HEK293 (cell line): ENCODE measurements around the gene ALPG.
A peak's percentile ranks its signal among the peaks of the same experiment; 100 is the strongest.

Source experiments
- CTCF ChIA-PET: fragments of 350-600 bp; formaldehyde crosslinking; extraction: SDS; loops from one replicate; lab custom pipeline; 2021; ENCODE audit warnings: antibody characterized with exemption; lab: Yijun Ruan, JAX
- POLR2A ChIA-PET: fragments of 300-600 bp; formaldehyde crosslinking; extraction: SDS; loops from one replicate; lab custom pipeline; 2020; ENCODE audit warnings: antibody characterized with exemption, inconsistent platforms; lab: Yijun Ruan, JAX
- H3K27ac ChIP-seq: fragments of 200-500 bp; sonication (Bioruptor generic); 2 replicates; pipeline ENCODE4 v1.5.1; 2014; ENCODE audit warnings: low read depth, low read length, control low read depth, inconsistent platforms; ENCODE audit errors: extremely low read depth
- H3K36me3 ChIP-seq, 2 experiments: fragments of 200-500 bp in 1 of 2; sonication (Bioruptor generic) in 1 of 2; 1 replicate in 1 of 2; 2 replicates in 1 of 2; pipeline ENCODE4 v1.5.1; 2014 to 2017; ENCODE audit warnings: inconsistent platforms in 2 of 2, low read length in 2 of 2; ENCODE audit not compliant: control insufficient read depth in 2 of 2, insufficient read depth in 1 of 2
- H3K4me1 ChIP-seq: fragments of 200-500 bp; sonication (Bioruptor generic); 2 replicates; pipeline ENCODE4 v1.5.1; 2014; ENCODE audit warnings: mild to moderate bottlenecking, low read length, inconsistent platforms; ENCODE audit not compliant: control insufficient read depth, insufficient read depth
- H3K4me3 ChIP-seq: 2 replicates; pipeline ENCODE4 v1.5.1; 2011; ENCODE audit warnings: low read depth, mild to moderate bottlenecking, control low read depth, low read length, moderate library complexity
- H3K9me3 ChIP-seq: fragments of 200-500 bp; sonication (Bioruptor generic); 2 replicates; pipeline ENCODE4 v1.5.1; 2014; ENCODE audit warnings: low read depth, low read length, inconsistent platforms; ENCODE audit not compliant: control insufficient read depth, insufficient read depth
- GLI2 ChIP-seq: fragments of 450-650 bp; formaldehyde crosslinking; IDR thresholded peaks from 2 replicates; pipeline ENCODE4; 2017; ENCODE audit warnings: missing biosample characterization, missing genetic modification characterization, low read depth, borderline replicate concordance
- IKZF3 ChIP-seq: fragments of 450-650 bp; IDR thresholded peaks from 2 replicates; pipeline ENCODE4 v1.5.0; 2018; ENCODE audit warnings: missing biosample characterization, mild to moderate bottlenecking, missing genetic modification characterization, moderate library complexity
- OSR2 ChIP-seq: fragments of 450-650 bp; formaldehyde crosslinking; IDR thresholded peaks from 2 replicates; pipeline ENCODE4 v1.5.1; 2016; ENCODE audit warnings: missing biosample characterization, missing genetic modification characterization
- PRDM1 ChIP-seq: fragments of 450-650 bp; formaldehyde crosslinking; IDR thresholded peaks from 2 replicates; pipeline ENCODE4; 2016; ENCODE audit warnings: missing biosample characterization, missing genetic modification characterization
- ZEB2 ChIP-seq: fragments of 450-650 bp; formaldehyde crosslinking; IDR thresholded peaks from 2 replicates; pipeline ENCODE4 v1.5.1; 2016; ENCODE audit warnings: missing biosample characterization, missing genetic modification characterization
- ZNF221 ChIP-seq: fragments of 450-650 bp; formaldehyde crosslinking; IDR thresholded peaks from 2 replicates; pipeline ENCODE4 v1.5.1; 2017; ENCODE audit warnings: missing biosample characterization, missing genetic modification characterization, borderline replicate concordance
- ZNF354C ChIP-seq: fragments of 450-650 bp; formaldehyde crosslinking; IDR thresholded peaks from 2 replicates; pipeline ENCODE4 v1.5.1; 2016; ENCODE audit warnings: missing biosample characterization, missing genetic modification characterization, low read depth, borderline replicate concordance
- ZNF394 ChIP-seq: fragments of 450-650 bp; formaldehyde crosslinking; IDR thresholded peaks from 2 replicates; pipeline ENCODE4 v1.5.1; 2016; ENCODE audit warnings: missing biosample characterization, missing genetic modification characterization, mild to moderate bottlenecking, moderate library complexity, borderline replicate concordance
- ZNF48 ChIP-seq: fragments of 450-650 bp; formaldehyde crosslinking; IDR thresholded peaks from 2 replicates; pipeline ENCODE4 v1.5.1; 2016; ENCODE audit warnings: missing biosample characterization, missing genetic modification characterization
- ZNF510 ChIP-seq: fragments of 450-650 bp; formaldehyde crosslinking; IDR thresholded peaks from 2 replicates; pipeline ENCODE4 v1.5.1; 2018; ENCODE audit warnings: mild to moderate bottlenecking, missing genetic modification characterization, missing biosample characterization; ENCODE audit not compliant: insufficient replicate concordance
- ZNF555 ChIP-seq: fragments of 450-650 bp; formaldehyde crosslinking; conservative IDR thresholded peaks from 2 replicates; pipeline ENCODE4 v1.5.1; 2017; ENCODE audit warnings: missing biosample characterization, mild to moderate bottlenecking, missing genetic modification characterization, inconsistent platforms
- ZNF629 ChIP-seq: fragments of 450-650 bp; formaldehyde crosslinking; IDR thresholded peaks from 2 replicates; pipeline ENCODE4 v1.5.1; 2017; ENCODE audit warnings: missing biosample characterization, missing genetic modification characterization
- ZNF654 ChIP-seq: fragments of 450-650 bp; formaldehyde crosslinking; IDR thresholded peaks from 2 replicates; pipeline ENCODE4 v1.5.1; 2016; ENCODE audit warnings: low read depth, missing biosample characterization, missing genetic modification characterization
- ZNF76 ChIP-seq: fragments of 450-650 bp; formaldehyde crosslinking; IDR thresholded peaks from 2 replicates; pipeline ENCODE4; 2016; ENCODE audit warnings: low read depth, missing biosample characterization, missing genetic modification characterization, borderline replicate concordance
- ZNF791 ChIP-seq: fragments of 450-650 bp; formaldehyde crosslinking; IDR thresholded peaks from 2 replicates; pipeline ENCODE4 v1.5.1; 2016; ENCODE audit warnings: missing biosample characterization, missing genetic modification characterization
- TF ChIP-seq, protein P1 (sequence below): fragments of 450-650 bp; formaldehyde crosslinking; optimal IDR thresholded peaks from 2 replicates; pipeline ENCODE3; 2016; ENCODE audit warnings: missing biosample characterization, mild to moderate bottlenecking, missing genetic modification characterization
- TF ChIP-seq, protein P2 (sequence below): fragments of 450-650 bp; formaldehyde crosslinking; IDR thresholded peaks from 2 replicates; pipeline ENCODE4 v1.5.1; 2016; ENCODE audit warnings: missing biosample characterization, missing genetic modification characterization
- TF ChIP-seq, protein P3 (sequence below): IDR thresholded peaks from 2 replicates; pipeline ENCODE4 v1.6.1; 2011; ENCODE audit warnings: mild to moderate bottlenecking, low read depth, low read length, borderline replicate concordance
- TF ChIP-seq, protein P4 (sequence below): fragments of 450-650 bp; formaldehyde crosslinking; IDR thresholded peaks from 2 replicates; pipeline ENCODE4 v1.5.1; 2016; ENCODE audit warnings: missing biosample characterization, missing genetic modification characterization
- TF ChIP-seq, protein P5 (sequence below): fragments of 450-650 bp; formaldehyde crosslinking; IDR thresholded peaks from 2 replicates; pipeline ENCODE4 v1.5.1; 2017; ENCODE audit warnings: missing biosample characterization, missing genetic modification characterization
- TF ChIP-seq, protein P6 (sequence below): sonication (generic); formaldehyde crosslinking; IDR thresholded peaks from 2 replicates; pipeline ENCODE4 v1.8.1; 2022; ENCODE audit warnings: mild to moderate bottlenecking, moderate library complexity, missing genetic modification reagents

ALPG gene

DNA sequence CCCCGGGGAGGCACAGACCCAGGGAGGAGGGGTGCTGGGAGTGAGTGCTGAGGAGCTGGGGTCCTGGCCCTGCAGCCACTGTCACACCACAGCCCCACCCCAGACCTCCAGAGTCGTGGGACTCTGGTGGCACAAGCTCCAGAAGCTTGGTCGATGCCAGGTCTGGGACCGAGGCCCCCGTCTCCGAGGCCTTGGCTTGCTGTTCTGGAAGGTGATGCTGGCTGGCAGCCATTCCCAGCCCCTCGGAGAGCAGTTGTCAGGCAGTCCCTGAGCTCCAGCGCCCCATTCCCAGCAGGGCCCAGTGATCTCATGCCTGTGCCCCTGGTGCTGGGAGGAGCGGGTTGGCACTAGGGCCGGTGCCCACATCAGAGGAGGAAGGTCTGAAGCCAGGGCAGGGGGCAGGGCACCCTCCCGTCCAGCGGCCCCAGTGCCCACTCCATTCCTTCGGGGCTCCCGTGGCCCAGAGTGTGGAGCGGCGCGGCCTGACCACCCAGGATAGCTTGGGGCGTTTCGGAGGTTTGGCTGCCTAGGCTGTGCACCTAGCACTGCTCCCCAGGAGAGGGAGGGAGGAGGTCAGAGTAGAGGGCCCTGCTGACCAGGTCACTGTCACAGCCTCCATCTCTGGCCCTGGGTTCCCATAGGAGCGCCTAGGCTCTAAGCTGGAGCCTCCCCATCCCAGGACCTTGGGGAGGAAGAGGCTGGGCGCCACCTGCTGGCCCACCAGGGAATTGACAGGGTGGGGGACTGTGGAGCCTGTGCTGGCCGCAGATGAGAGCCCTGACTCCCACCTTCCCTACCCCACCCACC lies 32.5 kb downstream of the ALPG start:
- no peak overlapping the region for H3K27ac ChIP-seq
- CTCF ChIA-PET: interaction anchor here (0.6 to 2.9 kb wide), 31 partner anchors 9 to 639 kb away, joined by 3 to 49 read pairs (median 4); partner anchors contain the start of gene ECEL1
- H3K4me3 ChIP-seq: no peak overlapping the region
- H3K9me3 ChIP-seq: no peaks in the 10 kb centered on the region
- no peaks in the 10 kb centered on the region for H3K4me1 ChIP-seq
- POLR2A ChIA-PET: interaction anchor here (0.7 kb wide), 1 partner anchor 514 kb away, joined by 4 read pairs; no protein-coding TSS in a partner anchor
- H3K36me3 ChIP-seq: no peaks in the 10 kb centered on the region
- TF ChIP-seq ZNF654 (tag by site-specific recombination): peak; percentile 31; the same call in 1 of the 2 replicates
- no peak for TF ChIP-seq OSR2 (tag by site-specific recombination)
- TF ChIP-seq, protein P1, sequence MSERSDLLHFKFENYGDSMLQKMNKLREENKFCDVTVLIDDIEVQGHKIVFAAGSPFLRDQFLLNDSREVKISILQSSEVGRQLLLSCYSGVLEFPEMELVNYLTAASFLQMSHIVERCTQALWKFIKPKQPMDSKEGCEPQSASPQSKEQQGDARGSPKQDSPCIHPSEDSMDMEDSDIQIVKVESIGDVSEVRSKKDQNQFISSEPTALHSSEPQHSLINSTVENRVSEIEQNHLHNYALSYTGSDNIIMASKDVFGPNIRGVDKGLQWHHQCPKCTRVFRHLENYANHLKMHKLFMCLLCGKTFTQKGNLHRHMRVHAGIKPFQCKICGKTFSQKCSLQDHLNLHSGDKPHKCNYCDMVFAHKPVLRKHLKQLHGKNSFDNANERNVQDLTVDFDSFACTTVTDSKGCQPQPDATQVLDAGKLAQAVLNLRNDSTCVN: no peak
- TF ChIP-seq, protein P2, sequence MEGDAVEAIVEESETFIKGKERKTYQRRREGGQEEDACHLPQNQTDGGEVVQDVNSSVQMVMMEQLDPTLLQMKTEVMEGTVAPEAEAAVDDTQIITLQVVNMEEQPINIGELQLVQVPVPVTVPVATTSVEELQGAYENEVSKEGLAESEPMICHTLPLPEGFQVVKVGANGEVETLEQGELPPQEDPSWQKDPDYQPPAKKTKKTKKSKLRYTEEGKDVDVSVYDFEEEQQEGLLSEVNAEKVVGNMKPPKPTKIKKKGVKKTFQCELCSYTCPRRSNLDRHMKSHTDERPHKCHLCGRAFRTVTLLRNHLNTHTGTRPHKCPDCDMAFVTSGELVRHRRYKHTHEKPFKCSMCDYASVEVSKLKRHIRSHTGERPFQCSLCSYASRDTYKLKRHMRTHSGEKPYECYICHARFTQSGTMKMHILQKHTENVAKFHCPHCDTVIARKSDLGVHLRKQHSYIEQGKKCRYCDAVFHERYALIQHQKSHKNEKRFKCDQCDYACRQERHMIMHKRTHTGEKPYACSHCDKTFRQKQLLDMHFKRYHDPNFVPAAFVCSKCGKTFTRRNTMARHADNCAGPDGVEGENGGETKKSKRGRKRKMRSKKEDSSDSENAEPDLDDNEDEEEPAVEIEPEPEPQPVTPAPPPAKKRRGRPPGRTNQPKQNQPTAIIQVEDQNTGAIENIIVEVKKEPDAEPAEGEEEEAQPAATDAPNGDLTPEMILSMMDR (tag by site-specific recombination): peak; percentile 29; the same call in 1 of the 2 replicates
- TF ChIP-seq, all 188 proteins: peak for 2

DNA sequence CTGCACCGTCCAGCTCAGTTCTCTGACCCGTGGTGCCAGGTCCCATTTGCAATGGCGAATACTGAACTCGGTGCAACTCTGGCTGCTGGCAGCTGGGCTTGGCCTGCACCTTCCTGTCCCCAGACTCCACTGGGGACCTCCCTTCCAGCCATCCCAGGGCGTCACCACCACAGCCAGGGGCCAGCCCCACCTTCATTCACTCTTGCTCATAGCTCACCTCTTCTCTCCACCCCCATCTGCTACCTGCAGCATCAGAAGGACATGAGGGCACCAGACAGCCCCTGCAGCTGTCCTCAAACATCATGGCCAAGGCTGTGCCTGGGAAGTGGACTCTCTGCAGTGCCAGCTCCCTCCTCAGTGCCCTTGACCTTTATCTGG lies 33.1 kb downstream of the ALPG start:
- CTCF ChIA-PET: interaction anchor here (0.6 to 2.9 kb wide), 33 partner anchors 10 to 639 kb away, joined by 3 to 49 read pairs (median 4); partner anchors contain the start of gene ECEL1
- no peak for TF ChIP-seq ZNF221
- TF ChIP-seq IKZF3 (tag by site-specific recombination): no peak
- no peak for TF ChIP-seq PRDM1 (tag by site-specific recombination)
- TF ChIP-seq, protein P3, sequence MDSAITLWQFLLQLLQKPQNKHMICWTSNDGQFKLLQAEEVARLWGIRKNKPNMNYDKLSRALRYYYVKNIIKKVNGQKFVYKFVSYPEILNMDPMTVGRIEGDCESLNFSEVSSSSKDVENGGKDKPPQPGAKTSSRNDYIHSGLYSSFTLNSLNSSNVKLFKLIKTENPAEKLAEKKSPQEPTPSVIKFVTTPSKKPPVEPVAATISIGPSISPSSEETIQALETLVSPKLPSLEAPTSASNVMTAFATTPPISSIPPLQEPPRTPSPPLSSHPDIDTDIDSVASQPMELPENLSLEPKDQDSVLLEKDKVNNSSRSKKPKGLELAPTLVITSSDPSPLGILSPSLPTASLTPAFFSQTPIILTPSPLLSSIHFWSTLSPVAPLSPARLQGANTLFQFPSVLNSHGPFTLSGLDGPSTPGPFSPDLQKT: no peak
- TF ChIP-seq, protein P4, sequence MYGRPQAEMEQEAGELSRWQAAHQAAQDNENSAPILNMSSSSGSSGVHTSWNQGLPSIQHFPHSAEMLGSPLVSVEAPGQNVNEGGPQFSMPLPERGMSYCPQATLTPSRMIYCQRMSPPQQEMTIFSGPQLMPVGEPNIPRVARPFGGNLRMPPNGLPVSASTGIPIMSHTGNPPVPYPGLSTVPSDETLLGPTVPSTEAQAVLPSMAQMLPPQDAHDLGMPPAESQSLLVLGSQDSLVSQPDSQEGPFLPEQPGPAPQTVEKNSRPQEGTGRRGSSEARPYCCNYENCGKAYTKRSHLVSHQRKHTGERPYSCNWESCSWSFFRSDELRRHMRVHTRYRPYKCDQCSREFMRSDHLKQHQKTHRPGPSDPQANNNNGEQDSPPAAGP (tag by site-specific recombination): no peak
- TF ChIP-seq ZNF555 (tag by site-specific recombination): no peak
- no peak for TF ChIP-seq ZNF791 (tag by site-specific recombination)
- no peak for TF ChIP-seq ZEB2 (tag by site-specific recombination)
- no peak for TF ChIP-seq ZNF354C (tag by site-specific recombination)
- TF ChIP-seq ZNF654 (tag by site-specific recombination): no peak
- no peak for TF ChIP-seq ZNF629
- TF ChIP-seq GLI2 (tag by site-specific recombination): no peak
- TF ChIP-seq, protein P5, sequence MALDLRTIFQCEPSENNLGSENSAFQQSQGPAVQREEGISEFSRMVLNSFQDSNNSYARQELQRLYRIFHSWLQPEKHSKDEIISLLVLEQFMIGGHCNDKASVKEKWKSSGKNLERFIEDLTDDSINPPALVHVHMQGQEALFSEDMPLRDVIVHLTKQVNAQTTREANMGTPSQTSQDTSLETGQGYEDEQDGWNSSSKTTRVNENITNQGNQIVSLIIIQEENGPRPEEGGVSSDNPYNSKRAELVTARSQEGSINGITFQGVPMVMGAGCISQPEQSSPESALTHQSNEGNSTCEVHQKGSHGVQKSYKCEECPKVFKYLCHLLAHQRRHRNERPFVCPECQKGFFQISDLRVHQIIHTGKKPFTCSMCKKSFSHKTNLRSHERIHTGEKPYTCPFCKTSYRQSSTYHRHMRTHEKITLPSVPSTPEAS (tag by site-specific recombination): no peak
- no peak for TF ChIP-seq ZNF76 (tag by site-specific recombination)
- TF ChIP-seq ZNF394: no peak
- no peak for TF ChIP-seq ZNF510 (tag by site-specific recombination)
- TF ChIP-seq ZNF48 (tag by site-specific recombination): no peak
- TF ChIP-seq, protein P6, sequence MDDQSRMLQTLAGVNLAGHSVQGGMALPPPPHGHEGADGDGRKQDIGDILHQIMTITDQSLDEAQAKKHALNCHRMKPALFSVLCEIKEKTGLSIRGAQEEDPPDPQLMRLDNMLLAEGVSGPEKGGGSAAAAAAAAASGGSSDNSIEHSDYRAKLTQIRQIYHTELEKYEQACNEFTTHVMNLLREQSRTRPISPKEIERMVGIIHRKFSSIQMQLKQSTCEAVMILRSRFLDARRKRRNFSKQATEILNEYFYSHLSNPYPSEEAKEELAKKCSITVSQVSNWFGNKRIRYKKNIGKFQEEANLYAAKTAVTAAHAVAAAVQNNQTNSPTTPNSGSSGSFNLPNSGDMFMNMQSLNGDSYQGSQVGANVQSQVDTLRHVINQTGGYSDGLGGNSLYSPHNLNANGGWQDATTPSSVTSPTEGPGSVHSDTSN (CRISPR knock-in tag): no peak
- H3K4me1 ChIP-seq: no peaks in the 10 kb centered on the region
- POLR2A ChIA-PET: interaction anchor here (0.7 kb wide), 1 partner anchor 515 kb away, joined by 4 read pairs; no protein-coding TSS in a partner anchor
- H3K27ac ChIP-seq: no peak overlapping the region
- H3K9me3 ChIP-seq: no peaks in the 10 kb centered on the region
- no peak overlapping the region for H3K4me3 ChIP-seq
- no peaks in the 10 kb centered on the region for H3K36me3 ChIP-seq
